ENCODE results near the gene PLAAT2. TPM values are rescaled to one million over a fixed set of nuclear protein-coding genes. Genes with fewer than 3 reads are reported as not detected.

The PLAAT2 gene
- total and polyA plus RNA-seq, 2 experiments from 2014 or later: 0.77 to 1.9 TPM

DNA sequence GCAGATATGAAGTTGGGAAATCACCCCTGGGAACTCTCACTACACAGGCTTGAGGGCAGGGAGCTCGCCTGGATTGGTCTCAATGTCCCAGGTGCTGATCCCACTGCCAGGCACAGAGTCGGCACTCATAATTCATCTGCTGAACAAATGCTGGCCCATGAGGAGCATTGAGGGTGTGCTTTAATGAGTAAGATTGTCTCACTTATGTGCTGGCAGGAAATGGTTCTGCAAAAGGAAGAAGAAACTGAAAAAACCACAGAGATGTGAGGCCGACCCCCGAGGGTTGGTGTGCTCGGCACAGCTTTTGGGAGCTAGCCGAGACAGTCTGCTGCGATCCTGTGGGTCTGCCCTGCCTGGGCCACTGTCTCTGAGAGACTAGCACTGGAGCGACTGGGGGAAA is 9.4 kb downstream of the PLAAT2 start:
- no peaks in the 10 kb centered on the region for H3K9me3 ChIP-seq (ENCODE audit: low read depth)
- no peaks in the 10 kb centered on the region for H4K20me1 ChIP-seq (ENCODE audit: insufficient read depth, poor library complexity, severe bottlenecking)
- no peak overlapping the region for H3K4me2 ChIP-seq
- no peaks in the 10 kb centered on the region for H3K36me3 ChIP-seq (replicated peaks; ENCODE audit: insufficient read depth, low read depth)
- H3K4me3 ChIP-seq: no peak overlapping the region
- DNase-seq (ENCODE audit: low spot score): no peak
- H3K27ac ChIP-seq: no peak overlapping the region
- H2AFZ ChIP-seq: no peak overlapping the region
- WGBS (ENCODE audit: low lambda C conversion rate, missing lambda C conversion rate): 76% methylated on average over 8 of the region's 8 CpGs
- H3K79me2 ChIP-seq: no peaks in the 10 kb centered on the region
- no peaks in the 10 kb centered on the region for H3K4me1 ChIP-seq (ENCODE audit: insufficient read depth)
- no peaks in the 10 kb centered on the region for H3K27me3 ChIP-seq
- H3K9me2 ChIP-seq (replicated peaks; ENCODE audit: insufficient read depth): no peaks in the 10 kb centered on the region
- TF ChIP-seq EZH2 (IDR thresholded peaks at IDR 0.05; ENCODE audit: borderline replicate concordance) (no peak), CTCF (IDR thresholded peaks at IDR 0.05; ENCODE audit: poor library complexity) (no peak), EZH2phosphoT487 (IDR thresholded peaks at IDR 0.05; ENCODE audit: low read depth, severe bottlenecking, unreplicated experiment) (no peak)

- no peaks in the 10 kb centered on the region for H4K20me1 ChIP-seq (ENCODE audit: insufficient read depth, poor library complexity, severe bottlenecking)
- no peaks in the 10 kb centered on the region for H3K27me3 ChIP-seq
- no peaks in the 10 kb centered on the region for H3K9me3 ChIP-seq (ENCODE audit: low read depth)
- no peaks in the 10 kb centered on the region for H3K4me1 ChIP-seq (ENCODE audit: insufficient read depth)
- H3K79me2 ChIP-seq: no peaks in the 10 kb centered on the region
- no peak overlapping the region for H2AFZ ChIP-seq
- TF ChIP-seq CTCF (IDR thresholded peaks at IDR 0.05; ENCODE audit: poor library complexity) (no peak), EZH2 (IDR thresholded peaks at IDR 0.05; ENCODE audit: borderline replicate concordance) (no peak), EZH2phosphoT487 (IDR thresholded peaks at IDR 0.05; ENCODE audit: low read depth, severe bottlenecking, unreplicated experiment) (no peak)
- no peak overlapping the region for H3K4me3 ChIP-seq
- no peaks in the 10 kb centered on the region for H3K36me3 ChIP-seq (replicated peaks; ENCODE audit: insufficient read depth, low read depth)
- H3K27ac ChIP-seq: no peak overlapping the region
- no peaks in the 10 kb centered on the region for H3K9me2 ChIP-seq (replicated peaks; ENCODE audit: insufficient read depth)
- WGBS (ENCODE audit: low lambda C conversion rate, missing lambda C conversion rate): 83% methylated on average over 7 of the region's 7 CpGs
- H3K4me2 ChIP-seq: no peak overlapping the region
- no peak for DNase-seq (ENCODE audit: low spot score)
These were observed 10.3 kb downstream of the PLAAT2 start for GRCh38 chr11:63552921-63553320.

DNA sequence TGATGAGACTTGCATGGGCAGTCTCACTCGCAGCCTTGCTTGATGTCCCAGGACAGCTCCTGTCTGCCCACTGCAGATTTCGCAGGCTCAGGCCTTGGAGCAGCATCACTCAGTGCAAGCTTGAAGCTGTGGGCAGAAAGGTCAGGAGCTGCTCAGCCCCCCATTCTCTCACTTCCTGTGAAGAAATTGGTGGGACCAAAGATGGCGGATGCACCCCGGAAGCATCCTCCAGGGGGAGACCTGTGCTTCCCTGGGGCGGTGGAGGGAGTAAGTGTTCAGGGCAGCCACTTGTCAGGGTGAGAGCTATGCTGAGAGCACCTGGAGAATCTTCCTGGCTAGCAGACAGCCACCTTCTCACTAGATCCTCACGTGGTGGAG is 11.3 kb downstream of the PLAAT2 start:
- no peaks in the 10 kb centered on the region for H3K36me3 ChIP-seq (replicated peaks; ENCODE audit: insufficient read depth, low read depth)
- no peak overlapping the region for H3K4me3 ChIP-seq
- no peaks in the 10 kb centered on the region for H3K79me2 ChIP-seq
- TF ChIP-seq EZH2 (IDR thresholded peaks at IDR 0.05; ENCODE audit: borderline replicate concordance): no peak
- TF ChIP-seq CTCF (IDR thresholded peaks at IDR 0.05; ENCODE audit: poor library complexity): no peak
- no peak for TF ChIP-seq EZH2phosphoT487 (IDR thresholded peaks at IDR 0.05; ENCODE audit: low read depth, severe bottlenecking, unreplicated experiment)
- no peaks in the 10 kb centered on the region for H3K9me2 ChIP-seq (replicated peaks; ENCODE audit: insufficient read depth)
- H3K27me3 ChIP-seq: no peaks in the 10 kb centered on the region
- no peak overlapping the region for H3K27ac ChIP-seq
- H4K20me1 ChIP-seq (ENCODE audit: insufficient read depth, poor library complexity, severe bottlenecking): no peaks in the 10 kb centered on the region
- no peak overlapping the region for H2AFZ ChIP-seq
- WGBS (ENCODE audit: low lambda C conversion rate, missing lambda C conversion rate): 91% methylated on average over 6 of the region's 6 CpGs
- H3K9me3 ChIP-seq (ENCODE audit: low read depth): no peaks in the 10 kb centered on the region
- no peak for DNase-seq (ENCODE audit: low spot score)
- no peak overlapping the region for H3K4me2 ChIP-seq
- no peaks in the 10 kb centered on the region for H3K4me1 ChIP-seq (ENCODE audit: insufficient read depth)

Measured in hepatocyte (in vitro differentiated cells).